GM12892 (cell line): ENCODE measurements around the gene ZNF530.

Source experiments
- DNase-seq: peaks from one replicate; pipeline ENCODE4 v3.0.0; 2011; ENCODE audit not compliant: insufficient read length
- FAIRE-seq: peaks from 2 replicates; lab custom pipeline; 2011; peaks lifted over from hg19 to GRCh38; lab: Jason Lieb, UNC
- POLR2A ChIP-seq: IDR thresholded peaks from 2 replicates; pipeline ENCODE4 v1.6.1; 2011; ENCODE audit warnings: low read depth, low read length, control low read depth
- POLR2AphosphoS5 ChIP-seq: IDR thresholded peaks from 2 replicates; pipeline ENCODE4 v1.6.1; 2011; ENCODE audit warnings: low read depth, low read length, control low read depth
- TAF1 ChIP-seq: IDR thresholded peaks from 2 replicates; pipeline ENCODE4 v1.6.1; 2011; ENCODE audit warnings: low read depth, mild to moderate bottlenecking, control low read depth, low read length, borderline replicate concordance

ZNF530 gene

GRCh38 chr19:57623091-57623490 is 23.4 kb downstream of the ZNF530 start:
- FAIRE-seq (no peak), DNase-seq (no peak)
- no peak for TF ChIP-seq POLR2AphosphoS5
- no peak for TF ChIP-seq POLR2A
- no peak for TF ChIP-seq TAF1

- peak; percentile 81 for DNase-seq
- FAIRE-seq, result peak; percentile 94
- no peak for TF ChIP-seq TAF1
- peak; percentile 79; the same call in 1 of the 2 replicates for TF ChIP-seq POLR2A
- TF ChIP-seq POLR2AphosphoS5, result peak; percentile 59; the same call in 1 of the 2 replicates
These were observed 33.5 kb downstream of the ZNF530 start, which contains the start of gene ZNF211 for GRCh38 chr19:57632987-57633831. ZNF211 (plus strand) TSS chr19:57633168; CDS start chr19:57633347, 179 bp downstream.

GRCh38 chr19:57633832-57634131 is 34.1 kb downstream of the ZNF530 start:
- DNase-seq, result no peak
- FAIRE-seq, result no peak
- TF ChIP-seq TAF1, result no peak
- no peak for TF ChIP-seq POLR2A
- TF ChIP-seq POLR2AphosphoS5, result no peak

GRCh38 chr19:57637379-57637778 is 37.7 kb downstream of the ZNF530 start:
- DNase-seq, result no peak
- TF ChIP-seq TAF1, result no peak
- no peak for TF ChIP-seq POLR2AphosphoS5
- TF ChIP-seq POLR2A, result no peak
- FAIRE-seq, result peak; percentile 51

- FAIRE-seq (no peak), DNase-seq (no peak)
- TF ChIP-seq POLR2AphosphoS5, result no peak
- no peak for TF ChIP-seq TAF1
- TF ChIP-seq POLR2A, result no peak
These were observed 42.1 kb downstream of the ZNF530 start for GRCh38 chr19:57641715-57642234.

GRCh38 chr19:57642396-57643046 is 42.8 kb downstream of the ZNF530 start:
- FAIRE-seq, result no peak
- TF ChIP-seq POLR2AphosphoS5, result no peak
- no peak for TF ChIP-seq TAF1
- no peak for TF ChIP-seq POLR2A
- DNase-seq, result no peak

- no peak for DNase-seq
- FAIRE-seq, result no peak
- TF ChIP-seq POLR2AphosphoS5 (no peak), TAF1 (no peak), POLR2A (no peak)
These were observed 44.0 kb downstream of the ZNF530 start for GRCh38 chr19:57643734-57644133.

GRCh38 chr19:57648331-57649003 is 48.8 kb downstream of the ZNF530 start:
- TF ChIP-seq POLR2A (no peak), TAF1 (no peak), POLR2AphosphoS5 (no peak)
- DNase-seq, result no peak
- FAIRE-seq, result no peak

GRCh38 chr19:57651654-57651996 is 51.9 kb downstream of the ZNF530 start:
- TF ChIP-seq TAF1 (no peak), POLR2A (no peak), POLR2AphosphoS5 (no peak)
- FAIRE-seq (no peak), DNase-seq (no peak)

GRCh38 chr19:57653689-57654088 is 54.0 kb downstream of the ZNF530 start:
- no peak for DNase-seq
- no peak for FAIRE-seq
- TF ChIP-seq POLR2A (no peak), TAF1 (no peak), POLR2AphosphoS5 (no peak)

- no peak for FAIRE-seq
- TF ChIP-seq POLR2AphosphoS5, result no peak
- no peak for TF ChIP-seq POLR2A
- TF ChIP-seq TAF1, result no peak
- no peak for DNase-seq
These were observed 55.8 kb downstream of the ZNF530 start for GRCh38 chr19:57655443-57655842.

GRCh38 chr19:57656346-57656745 is 56.7 kb downstream of the ZNF530 start:
- TF ChIP-seq TAF1 (no peak), POLR2A (no peak), POLR2AphosphoS5 (no peak)
- no peak for FAIRE-seq
- no peak for DNase-seq
